Measurements from ENCODE around the gene KRTAP5-2. TPM values are rescaled to one million over a fixed set of nuclear protein-coding genes. Genes with fewer than 3 reads are reported as not detected.

KRTAP5-2 gene
- total and polyA plus RNA-seq, 2 of the 4 experiments (the other 2 are of a cell fraction) = not detected

GRCh38 chr11:1604181-1604580, 6.1 kb upstream of the KRTAP5-2 start:
- Histone ChIP-seq H2AK9ac (replicated peaks; ENCODE audit: low read depth, low read length, poor library complexity) (no peak overlapping the region), H4K8ac (ENCODE audit: low read depth in 2 of 2, low read length in 2 of 2) (no peak overlapping the region), H2AFZ (replicated peaks; ENCODE audit: low read length, poor library complexity) (no peak overlapping the region), H3K27me3 (ENCODE audit: control insufficient read depth, insufficient read depth, low read length) (peaks cover 56% of the 10 kb centered on the region), H3K18ac (ENCODE audit: low read depth, low read length) (no peak overlapping the region), H2AK5ac (ENCODE audit: low read depth, low read length) (no peak overlapping the region), H4K91ac (ENCODE audit: insufficient read depth, low read depth, low read length) (no peak overlapping the region), H2BK5ac (ENCODE audit: low read depth, low read length, poor library complexity, severe bottlenecking) (no peak overlapping the region), H3K4me1 (ENCODE audit: control insufficient read depth, insufficient read depth, low read length) (no peaks in the 10 kb centered on the region), H3K56ac (ENCODE audit: extremely low read depth, insufficient read depth, low read length) (no peak overlapping the region), H2BK20ac (ENCODE audit: low read depth, low read length) (no peak overlapping the region), H3K23ac (ENCODE audit: low read depth, low read length) (no peak overlapping the region), H3K9me1 (ENCODE audit: insufficient read depth, low read length) (no peaks in the 10 kb centered on the region), H3K4ac (ENCODE audit: low read depth, low read length) (no peak overlapping the region), H3K79me1 (ENCODE audit: low read depth in 1 of 2, low read length in 2 of 2) (no peaks in the 10 kb centered on the region), H3K27ac (ENCODE audit: insufficient read depth, low read length) (no peak overlapping the region), H3K36me3 (ENCODE audit: control insufficient read depth, insufficient read depth, low read length) (no peaks in the 10 kb centered on the region), H3K4me2 (ENCODE audit: low read depth, low read length) (no peak overlapping the region), H3K9ac (ENCODE audit: low read depth, low read length) (no peak overlapping the region), H3K4me3 (ENCODE audit: insufficient read depth, low read depth, low read length) (no peak overlapping the region), H2BK15ac (ENCODE audit: low read depth, low read length) (no peak overlapping the region), H2BK120ac (ENCODE audit: low read depth, low read length) (no peak overlapping the region), H4K20me1 (ENCODE audit: insufficient read depth, low read length) (no peaks in the 10 kb centered on the region), H3K9me3 (ENCODE audit: control insufficient read depth, insufficient read depth, low read length) (no peaks in the 10 kb centered on the region), H4K5ac (ENCODE audit: low read depth, low read length) (no peak overlapping the region), H3K14ac (replicated peaks; ENCODE audit: low read depth, low read length) (no peak overlapping the region)
- ChIA-PET POLR2A (ENCODE audit: unreplicated experiment) (no interaction called here), CTCF (no interaction called here)
- no TSS peak for BruUV-seq (replicated peaks)
- DNase-seq (no peak), ATAC-seq (ENCODE audit: low read depth) (no peak)
- intact Hi-C loops (cut with micrococcal nuclease) (no loop called here), in situ Hi-C loops (cut with MboI; ENCODE audit: low sequenced_read_pairs) (no loop called here), dilution Hi-C loops (cut with HindIII; ENCODE audit: low sequenced_read_pairs, unreplicated experiment) (no loop called here)
- TF ChIP-seq SMC3 (IDR thresholded peaks at IDR 0.05; ENCODE audit: low read depth, low read length) (no peak), BHLHE40 (IDR thresholded peaks at IDR 0.05; ENCODE audit: low read depth, low read length) (no peak), POLR2A (IDR thresholded peaks at IDR 0.05; ENCODE audit: low read depth, low read length) (no peak), RAD21 (IDR thresholded peaks at IDR 0.05; ENCODE audit: low read length) (no peak), FOS (IDR thresholded peaks at IDR 0.05; ENCODE audit: low read depth, low read length) (no peak), MAFK (IDR thresholded peaks at IDR 0.05; ENCODE audit: low read depth, low read length) (no peak), CTCF (conservative IDR thresholded peaks at IDR 0.05; ENCODE audit: low read depth, low read length) (no peak), RFX5 (IDR thresholded peaks at IDR 0.05; ENCODE audit: low read depth, low read length) (no peak), NFE2L2 (IDR thresholded peaks at IDR 0.05; ENCODE audit: low read depth, low read length) (no peak), RCOR1 (IDR thresholded peaks at IDR 0.05; ENCODE audit: insufficient replicate concordance, low read length) (no peak), CHD1 (IDR thresholded peaks at IDR 0.05; ENCODE audit: low read depth, low read length) (no peak), MXI1 (IDR thresholded peaks at IDR 0.05; ENCODE audit: borderline replicate concordance, low read depth, low read length) (no peak)
- WGBS, 2 experiments (ENCODE audit: extremely low coverage in 2 of 2, insufficient read length in 1 of 2) = 69% methylated on average over 10 of the region's 11 CpGs; no CpG with 5 or more reads in 1 of the 2 experiments
